Measurements from ENCODE around the gene CENPF.
"Not testable (repeated sequence)": the region's sequence is repeated elsewhere in the genome, so short reads cannot be mapped to it uniquely, and the experiment has no call there.

CENPF gene

GRCh38 chr1:214584805-214585766, 17.9 kb upstream of the CENPF start:
- DNase-seq, result peak; percentile 44

- no peak for DNase-seq
Observed at GRCh38 chr1:214586621-214587020, 16.4 kb upstream of the CENPF start.

- DNase-seq, result no peak
Observed at GRCh38 chr1:214587165-214587564, 15.8 kb upstream of the CENPF start.

GRCh38 chr1:214588963-214589597, 13.9 kb upstream of the CENPF start:
- DNase-seq, result no peak

- no peak for DNase-seq
Observed at GRCh38 chr1:214590696-214591095, 12.3 kb upstream of the CENPF start.

- not testable (repeated sequence) for DNase-seq
Observed at GRCh38 chr1:214591918-214592317, 11.1 kb upstream of the CENPF start.

- no peak for DNase-seq
Observed at GRCh38 chr1:214593158-214593557, 9.8 kb upstream of the CENPF start.

GRCh38 chr1:214603819-214604252, 841 bp downstream of the CENPF start:
- no peak for DNase-seq

GRCh38 chr1:214604523-214604922, 1.5 kb downstream of the CENPF start:
- DNase-seq, result no peak

- DNase-seq, result not testable (repeated sequence)
Observed at GRCh38 chr1:214605484-214605883, 2.5 kb downstream of the CENPF start.

GRCh38 chr1:214605933-214606925, 3.2 kb downstream of the CENPF start:
- DNase-seq, result not testable (repeated sequence)

GRCh38 chr1:214607492-214608215, 4.7 kb downstream of the CENPF start:
- DNase-seq, result not testable (repeated sequence)

GRCh38 chr1:214608216-214608783, 5.3 kb downstream of the CENPF start:
- DNase-seq, result not testable (repeated sequence)

GRCh38 chr1:214608817-214609216, 5.8 kb downstream of the CENPF start:
- not testable (repeated sequence) for DNase-seq

- DNase-seq, result no peak
Observed at GRCh38 chr1:214609692-214610091, 6.7 kb downstream of the CENPF start.

- not testable (repeated sequence) for DNase-seq
Observed at GRCh38 chr1:214610136-214610535, 7.1 kb downstream of the CENPF start.

- DNase-seq, result no peak
Observed at GRCh38 chr1:214615109-214615508, 12.1 kb downstream of the CENPF start.

GRCh38 chr1:214615871-214616270, 12.9 kb downstream of the CENPF start:
- DNase-seq, result no peak

GRCh38 chr1:214617246-214617645, 14.3 kb downstream of the CENPF start:
- DNase-seq, result no peak

- DNase-seq, result no peak
Observed at GRCh38 chr1:214617843-214618242, 14.8 kb downstream of the CENPF start.

GRCh38 chr1:214621236-214621635, 18.2 kb downstream of the CENPF start:
- no peak for DNase-seq

GRCh38 chr1:214623430-214623829, 20.4 kb downstream of the CENPF start:
- no peak for DNase-seq
